ENCODE measurements around the gene ALG12.

- TF ChIP-seq POU2F2 (IDR thresholded peaks at IDR 0.05; ENCODE audit: low read depth, low read length) (no peak), POLR2A (IDR thresholded peaks at IDR 0.05; ENCODE audit: low read depth, low read length) (no peak)
These were observed 12.8 kb downstream of the ALG12 start for GRCh38 chr22:49905465-49905864.
